ENCODE measurements around the gene ZFPM1.

The ZFPM1 gene

GRCh38 chr16:88444826-88445582, 8.1 kb upstream of the ZFPM1 start:
- no peak for TF ChIP-seq ZNF274 (IDR thresholded peaks at IDR 0.05; ENCODE audit: low read depth, low read length)
- H3K4me3 ChIP-seq (ENCODE audit: low read length) = no peak overlapping the region

GRCh38 chr16:88445583-88445960, 7.5 kb upstream of the ZFPM1 start:
- TF ChIP-seq ZNF274 (IDR thresholded peaks at IDR 0.05; ENCODE audit: low read depth, low read length) = no peak
- no peak overlapping the region for H3K4me3 ChIP-seq (ENCODE audit: low read length)

GRCh38 chr16:88446061-88446460, 7.0 kb upstream of the ZFPM1 start:
- H3K4me3 ChIP-seq (ENCODE audit: low read length) = no peak overlapping the region
- TF ChIP-seq ZNF274 (IDR thresholded peaks at IDR 0.05; ENCODE audit: low read depth, low read length) = no peak

GRCh38 chr16:88446736-88447135, 6.3 kb upstream of the ZFPM1 start:
- no peak for TF ChIP-seq ZNF274 (IDR thresholded peaks at IDR 0.05; ENCODE audit: low read depth, low read length)
- H3K4me3 ChIP-seq (ENCODE audit: low read length) = no peak overlapping the region

- no peak for TF ChIP-seq ZNF274 (IDR thresholded peaks at IDR 0.05; ENCODE audit: low read depth, low read length)
- no peak overlapping the region for H3K4me3 ChIP-seq (ENCODE audit: low read length)
Measured at GRCh38 chr16:88447881-88448280, 5.2 kb upstream of the ZFPM1 start.

- no peak for TF ChIP-seq ZNF274 (IDR thresholded peaks at IDR 0.05; ENCODE audit: low read depth, low read length)
Measured at GRCh38 chr16:88448461-88449266, 4.4 kb upstream of the ZFPM1 start.

GRCh38 chr16:88449267-88449561, 3.9 kb upstream of the ZFPM1 start:
- no peak for TF ChIP-seq ZNF274 (IDR thresholded peaks at IDR 0.05; ENCODE audit: low read depth, low read length)
- no peak overlapping the region for H3K4me3 ChIP-seq (ENCODE audit: low read length)

More at GRCh38 chr16:88448461-88449266, 4.4 kb upstream of the ZFPM1 start:
- no peak overlapping the region for H3K4me3 ChIP-seq (ENCODE audit: low read length)

- no peak overlapping the region; the same call in 1 of the 2 replicates for H3K4me3 ChIP-seq (ENCODE audit: low read length)
- no peak for TF ChIP-seq ZNF274 (IDR thresholded peaks at IDR 0.05; ENCODE audit: low read depth, low read length)
Measured at GRCh38 chr16:88451586-88452481, 1.2 kb upstream of the ZFPM1 start.

- peak overlapping the region; percentile 57; the same call in 1 of the 2 replicates for H3K4me3 ChIP-seq (ENCODE audit: low read length)
- TF ChIP-seq ZNF274 (IDR thresholded peaks at IDR 0.05; ENCODE audit: low read depth, low read length) = no peak
Measured at GRCh38 chr16:88452482-88453216, 431 bp upstream of the ZFPM1 start.

- peak overlapping the region; percentile 64 for H3K4me3 ChIP-seq (ENCODE audit: low read length)
- TF ChIP-seq ZNF274 (IDR thresholded peaks at IDR 0.05; ENCODE audit: low read depth, low read length) = no peak
Measured at GRCh38 chr16:88453611-88454522, 787 bp downstream of the ZFPM1 start.

- no peak for TF ChIP-seq ZNF274 (IDR thresholded peaks at IDR 0.05; ENCODE audit: low read depth, low read length)
- peak overlapping the region; percentile 64 for H3K4me3 ChIP-seq (ENCODE audit: low read length)
Measured at GRCh38 chr16:88454523-88454947, 1.5 kb downstream of the ZFPM1 start.

- TF ChIP-seq ZNF274 (IDR thresholded peaks at IDR 0.05; ENCODE audit: low read depth, low read length) = no peak
- H3K4me3 ChIP-seq (ENCODE audit: low read length) = peak overlapping the region; percentile 68; the same call in 1 of the 2 replicates
Measured at GRCh38 chr16:88455610-88456355, 2.7 kb downstream of the ZFPM1 start.
